Smooth muscle cell (in vitro differentiated cells): ENCODE measurements around the gene ZNF414. TPM values are rescaled to one million over a fixed set of nuclear protein-coding genes. Genes with fewer than 3 reads are reported as not detected.
A peak's percentile ranks its signal among the peaks of the same experiment; 100 is the strongest.

Source experiments
- DNase-seq: peaks from one replicate; lab custom pipeline; 2025; ENCODE audit not compliant: unreplicated experiment; lab: John Stamatoyannopoulos, UW
- H2AFZ ChIP-seq: fragments of 200-600 bp; sonication (generic); 2 replicates; pipeline ENCODE4 v1.6.0; 2016; ENCODE audit warnings: antibody characterized with exemption, low read depth, mild to moderate bottlenecking
- H3F3A ChIP-seq: fragments of 200-600 bp; sonication (generic); 2 replicates; pipeline ENCODE4 v1.6.0; 2017; ENCODE audit warnings: antibody characterized with exemption, low read depth
- H3K27ac ChIP-seq: fragments of 200-600 bp; sonication (generic); 2 replicates; pipeline ENCODE4 v1.5.1; 2016; ENCODE audit warnings: low read depth, mild to moderate bottlenecking
- H3K27me3 ChIP-seq: fragments of 200-600 bp; sonication (generic); 2 replicates; pipeline ENCODE4 v1.6.1; 2016; ENCODE audit warnings: low read depth, mild to moderate bottlenecking
- H3K36me3 ChIP-seq: fragments of 200-600 bp; sonication (generic); 2 replicates; pipeline ENCODE4 v1.5.1; 2016; ENCODE audit warnings: low read depth
- H3K4me1 ChIP-seq: fragments of 200-600 bp; sonication (generic); 2 replicates; pipeline ENCODE4 v1.5.1; 2016; ENCODE audit warnings: low read depth
- H3K4me2 ChIP-seq: fragments of 200-600 bp; sonication (generic); 2 replicates; pipeline ENCODE4 v1.6.0; 2016; ENCODE audit warnings: mild to moderate bottlenecking
- H3K4me3 ChIP-seq: fragments of 200-600 bp; sonication (generic); 2 replicates; pipeline ENCODE4 v1.5.1; 2016; ENCODE audit warnings: mild to moderate bottlenecking
- H3K79me2 ChIP-seq: fragments of 200-600 bp; sonication (generic); 2 replicates; pipeline ENCODE4 v1.6.0; 2016; ENCODE audit warnings: low read depth, mild to moderate bottlenecking
- H3K9ac ChIP-seq: fragments of 200-600 bp; sonication (generic); 2 replicates; pipeline ENCODE4 v1.6.0; 2016; ENCODE audit warnings: low read depth
- H3K9me3 ChIP-seq: fragments of 200-600 bp; sonication (generic); replicated peaks from 2 replicates; pipeline ENCODE4 v1.5.1; 2016; ENCODE audit warnings: low read depth
- H4K20me1 ChIP-seq: fragments of 200-600 bp; sonication (generic); 2 replicates; pipeline ENCODE4 v1.6.0; 2016; ENCODE audit warnings: low read depth
- WGBS: methylation state at CpG from one replicate; pipeline ENCODE4 v1.1.7; 2016; ENCODE audit warnings: low lambda C conversion rate; 5-methylcytosine and 5-hydroxymethylcytosine counted together
- polyA plus RNA-seq: library from polyadenylated mRNA; unstranded; fragments of >200 nt; fragmentation: Nextera tagmentation; extraction: Ambion mirVana; gene quantifications from 2 replicates; pipeline ENCODE4 v1.2.1, GENCODE V29; 2016
- total RNA-seq: library from RNA; depleted of rRNA; stranded (reverse); fragments of >200 nt; gene quantifications from 2 replicates; pipeline ENCODE4 v1.2.3, GENCODE V29; 2014
- TF ChIP-seq, protein P1 (sequence below): fragments of 200-600 bp; sonication (generic); IDR thresholded peaks from 2 replicates; pipeline ENCODE4 v1.5.1; 2017; ENCODE audit warnings: borderline replicate concordance, mild to moderate bottlenecking, antibody characterized with exemption; ENCODE audit not compliant: insufficient read depth, poor library complexity, severe bottlenecking

The ZNF414 gene
- total and polyA plus RNA-seq, 2 experiments from 2014 or later: 10.2 to 33.0 TPM

DNA sequence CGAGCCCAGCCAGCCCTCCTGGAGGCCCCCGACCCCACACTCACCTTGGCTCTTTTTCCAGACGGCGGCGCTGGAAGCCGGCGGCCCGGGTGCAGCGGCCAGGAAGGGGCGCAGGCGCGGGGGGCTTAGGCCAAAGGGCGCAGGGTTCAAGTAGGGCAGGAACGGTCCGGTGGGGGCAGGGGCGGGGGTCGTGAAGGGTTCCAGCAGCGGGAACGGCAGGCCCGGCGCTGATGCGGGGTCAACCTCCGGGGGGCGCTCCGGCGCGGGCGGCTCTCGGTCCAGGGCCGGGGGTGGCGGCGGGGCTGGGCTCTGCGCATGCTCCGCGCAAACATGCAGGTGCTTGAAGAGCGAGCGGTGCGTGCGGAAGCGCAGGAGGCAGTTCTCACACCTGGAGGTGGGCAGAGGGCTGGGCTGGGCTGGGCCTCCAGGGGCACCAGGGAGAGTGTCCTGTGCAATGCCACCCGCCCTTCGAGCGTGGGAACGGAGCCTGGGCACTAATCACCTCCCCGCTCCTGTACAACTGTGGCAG, 2.3 kb downstream of the ZNF414 start:
- 98% methylated on average over 31 of the region's 45 CpGs for WGBS
- Histone ChIP-seq H2AFZ (no peak overlapping the region), H3K4me1 (peaks cover 8% of the 10 kb centered on the region), H3K9ac (no peak overlapping the region), H3K4me3 (no peak overlapping the region), H3K27ac (no peak overlapping the region), H3K27me3 (no peaks in the 10 kb centered on the region), H3F3A (peaks cover 5% of the 10 kb centered on the region), H3K36me3 (no peaks in the 10 kb centered on the region), H3K4me2 (no peak overlapping the region), H4K20me1 (no peaks in the 10 kb centered on the region), H3K9me3 (no peaks in the 10 kb centered on the region), H3K79me2 (no peaks in the 10 kb centered on the region)
- DNase-seq: no peak
- TF ChIP-seq, protein P1, sequence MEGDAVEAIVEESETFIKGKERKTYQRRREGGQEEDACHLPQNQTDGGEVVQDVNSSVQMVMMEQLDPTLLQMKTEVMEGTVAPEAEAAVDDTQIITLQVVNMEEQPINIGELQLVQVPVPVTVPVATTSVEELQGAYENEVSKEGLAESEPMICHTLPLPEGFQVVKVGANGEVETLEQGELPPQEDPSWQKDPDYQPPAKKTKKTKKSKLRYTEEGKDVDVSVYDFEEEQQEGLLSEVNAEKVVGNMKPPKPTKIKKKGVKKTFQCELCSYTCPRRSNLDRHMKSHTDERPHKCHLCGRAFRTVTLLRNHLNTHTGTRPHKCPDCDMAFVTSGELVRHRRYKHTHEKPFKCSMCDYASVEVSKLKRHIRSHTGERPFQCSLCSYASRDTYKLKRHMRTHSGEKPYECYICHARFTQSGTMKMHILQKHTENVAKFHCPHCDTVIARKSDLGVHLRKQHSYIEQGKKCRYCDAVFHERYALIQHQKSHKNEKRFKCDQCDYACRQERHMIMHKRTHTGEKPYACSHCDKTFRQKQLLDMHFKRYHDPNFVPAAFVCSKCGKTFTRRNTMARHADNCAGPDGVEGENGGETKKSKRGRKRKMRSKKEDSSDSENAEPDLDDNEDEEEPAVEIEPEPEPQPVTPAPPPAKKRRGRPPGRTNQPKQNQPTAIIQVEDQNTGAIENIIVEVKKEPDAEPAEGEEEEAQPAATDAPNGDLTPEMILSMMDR: peak; percentile 26

DNA sequence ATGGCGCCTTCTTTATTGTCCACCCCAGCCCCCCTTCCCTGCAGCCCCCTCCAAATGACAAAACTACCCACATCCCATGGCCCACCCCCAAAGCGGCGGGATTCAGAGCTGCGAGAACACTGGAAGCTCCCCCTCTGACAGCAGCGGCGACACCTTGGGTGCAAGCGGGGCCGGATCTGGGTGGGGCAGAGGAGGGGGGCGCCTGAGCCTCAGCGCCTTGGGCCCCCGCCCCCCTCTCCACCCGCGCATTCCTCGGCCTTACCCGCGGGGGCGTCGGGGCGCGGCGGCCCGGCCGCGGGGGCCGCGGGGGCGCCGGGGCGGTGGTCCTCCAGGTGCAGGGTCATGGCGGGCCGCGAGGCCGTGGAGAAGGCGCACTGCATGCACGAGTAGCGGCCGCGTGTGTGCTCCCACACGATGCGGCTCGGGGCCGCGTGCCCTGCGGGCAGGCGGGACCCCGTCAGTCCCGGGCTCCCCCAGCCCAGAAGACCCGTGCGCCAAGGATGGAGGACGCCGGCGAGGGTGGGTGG, 3.3 kb downstream of the ZNF414 start:
- Histone ChIP-seq H3K36me3 (no peaks in the 10 kb centered on the region), H3K4me3 (no peak overlapping the region), H2AFZ (no peak overlapping the region), H3K79me2 (no peaks in the 10 kb centered on the region), H3K4me2 (no peak overlapping the region), H3K27me3 (no peaks in the 10 kb centered on the region), H3K9ac (no peak overlapping the region), H3K9me3 (no peaks in the 10 kb centered on the region), H3F3A (peaks cover 10% of the 10 kb centered on the region), H3K27ac (no peak overlapping the region), H4K20me1 (no peaks in the 10 kb centered on the region), H3K4me1 (peaks cover 16% of the 10 kb centered on the region)
- WGBS: 97% methylated on average over 27 of the region's 52 CpGs
- no peak for DNase-seq
- TF ChIP-seq, protein P1: no peak

DNA sequence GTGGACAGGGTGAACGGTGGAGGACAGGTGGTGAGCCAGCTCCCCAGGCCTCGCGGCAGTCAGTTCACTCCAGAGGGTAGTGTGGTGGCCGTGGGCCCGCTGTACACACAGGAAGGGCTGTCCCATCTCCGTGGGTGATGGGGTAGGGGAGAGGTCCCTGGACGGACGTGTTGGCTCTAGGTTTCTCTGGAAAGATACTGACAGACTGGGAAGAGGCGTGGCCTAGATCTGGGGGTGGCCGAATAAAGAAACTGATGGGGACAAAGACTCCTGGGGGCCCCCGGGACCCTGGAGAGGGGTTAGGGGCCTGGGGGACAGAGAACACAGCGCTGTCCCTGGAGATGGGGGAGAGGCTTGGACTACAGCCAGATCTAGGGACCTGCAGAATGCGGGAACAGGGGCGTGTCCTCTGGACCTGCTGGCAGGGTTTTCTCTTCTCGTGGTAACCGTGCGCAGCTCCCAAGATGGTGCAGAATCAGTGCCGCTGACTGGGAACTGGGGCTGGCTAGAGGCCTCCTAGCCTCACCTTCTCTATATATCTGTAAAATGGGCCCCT, 7.5 kb downstream of the ZNF414 start:
- H3K9ac ChIP-seq: no peak overlapping the region
- no peaks in the 10 kb centered on the region for H3K27me3 ChIP-seq
- WGBS: 33% methylated on average over 17 of the region's 18 CpGs
- peak overlapping the region; percentile 69 for H3K4me3 ChIP-seq
- peaks cover 10% of the 10 kb centered on the region for H3F3A ChIP-seq
- no peaks in the 10 kb centered on the region for H4K20me1 ChIP-seq
- H3K79me2 ChIP-seq: no peaks in the 10 kb centered on the region
- H3K4me1 ChIP-seq: peaks cover 12% of the 10 kb centered on the region
- H3K36me3 ChIP-seq: no peaks in the 10 kb centered on the region
- H3K9me3 ChIP-seq: no peaks in the 10 kb centered on the region
- no peak overlapping the region for H3K27ac ChIP-seq
- H3K4me2 ChIP-seq: peak overlapping the region; percentile 99
- TF ChIP-seq, protein P1: no peak
- no peak for DNase-seq
- H2AFZ ChIP-seq: no peak overlapping the region
